ENCODE data around the gene MFAP3L.

MFAP3L gene

DNA sequence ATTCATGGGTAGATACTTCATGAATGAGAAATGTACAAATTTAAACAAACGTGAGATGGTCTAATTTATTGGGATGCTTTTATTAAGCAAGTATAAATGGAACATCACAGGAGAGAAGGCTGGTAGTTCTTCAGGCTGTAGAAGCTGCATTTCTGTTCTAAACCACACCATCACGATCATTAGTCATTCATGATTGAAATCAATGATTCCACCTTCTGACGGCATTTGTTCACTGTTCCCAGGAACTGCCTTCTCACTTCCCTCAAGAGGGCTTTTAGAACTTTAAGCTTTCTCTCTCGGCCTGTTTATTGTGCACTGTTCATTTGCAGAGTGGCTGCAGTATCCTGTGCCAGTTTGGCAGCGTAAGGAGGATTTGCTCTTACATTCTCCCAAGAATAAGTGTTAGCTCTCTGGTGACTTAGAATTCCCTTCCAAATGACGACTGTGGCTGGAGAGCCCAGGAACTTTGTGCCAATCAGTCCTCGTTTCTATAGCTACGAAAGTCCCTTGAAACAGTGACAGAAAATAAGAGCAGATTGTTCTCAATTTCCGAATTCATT is 54.7 kb downstream of the MFAP3L start:
- Histone ChIP-seq H3K27me3 (ENCODE audit: control insufficient read depth, insufficient read depth, low read length) (no peaks in the 10 kb centered on the region), H3K36me3 (ENCODE audit: control insufficient read depth, insufficient read depth, low read length) (no peaks in the 10 kb centered on the region), H3K27ac (ENCODE audit: low read length) (no peak overlapping the region), H3K4me1 (ENCODE audit: control insufficient read depth, insufficient read depth, low read length) (peaks cover 2% of the 10 kb centered on the region; the same call in 1 of the 2 replicates), H3K4me3 (ENCODE audit: low read length) (no peak overlapping the region), H3K9me3 (ENCODE audit: control insufficient read depth, insufficient read depth, low read length) (no peaks in the 10 kb centered on the region)
- no peak for DNase-seq (ENCODE audit: low read depth, low spot score)
- no CpG with 5 or more reads among the region's 9 CpGs for WGBS (ENCODE audit: insufficient coverage, insufficient read length)

DNA sequence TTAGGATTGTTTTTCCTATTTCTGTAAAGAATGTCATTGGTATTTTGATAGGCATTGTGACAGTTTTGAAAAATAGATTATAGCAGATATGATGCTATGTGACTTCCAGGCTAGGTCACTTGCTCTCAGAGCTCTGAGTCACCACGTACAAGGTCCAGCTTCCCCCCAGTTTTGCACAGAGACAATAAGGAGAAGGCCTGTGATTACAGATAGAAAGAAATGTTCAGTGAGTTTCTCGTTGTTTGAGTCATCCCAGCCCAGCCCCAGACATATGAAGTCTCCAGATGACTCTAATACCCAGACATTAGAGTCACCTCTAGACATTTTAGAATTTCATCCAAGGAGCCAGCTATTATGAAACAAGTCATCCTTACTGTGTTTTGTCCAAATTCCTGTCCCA is 57.2 kb downstream of the MFAP3L start:
- no peak for DNase-seq (ENCODE audit: low read depth, low spot score)
- no peaks in the 10 kb centered on the region for H3K4me1 ChIP-seq (ENCODE audit: control insufficient read depth, insufficient read depth, low read length)
- no peak overlapping the region for H3K27ac ChIP-seq (ENCODE audit: low read length)
- no peaks in the 10 kb centered on the region for H3K9me3 ChIP-seq (ENCODE audit: control insufficient read depth, insufficient read depth, low read length)
- H3K27me3 ChIP-seq (ENCODE audit: control insufficient read depth, insufficient read depth, low read length), result no peaks in the 10 kb centered on the region
- no peak overlapping the region for H3K4me3 ChIP-seq (ENCODE audit: low read length)
- no peaks in the 10 kb centered on the region for H3K36me3 ChIP-seq (ENCODE audit: control insufficient read depth, insufficient read depth, low read length)
- WGBS (ENCODE audit: insufficient coverage, insufficient read length), result no CpG with 5 or more reads among the region's 2 CpGs

DNA sequence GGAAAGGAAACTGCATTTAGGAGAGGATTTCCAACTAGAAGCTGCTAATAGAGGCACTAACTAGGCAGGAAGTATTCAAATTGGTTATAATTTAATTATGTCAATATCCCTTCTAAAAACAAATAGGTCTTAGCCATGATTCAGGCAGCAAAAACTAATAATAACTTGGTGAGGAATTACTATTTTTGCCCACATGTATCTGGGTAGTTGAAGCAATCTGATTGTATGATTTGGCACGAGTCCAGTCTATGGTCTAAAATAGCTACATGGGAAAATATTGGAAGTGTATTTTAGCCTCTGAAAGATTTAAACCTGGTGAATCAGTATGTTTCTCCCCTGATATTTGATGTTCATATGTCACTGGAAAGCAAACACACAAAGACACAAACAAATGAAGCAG is 62.2 kb downstream of the MFAP3L start:
- H3K27me3 ChIP-seq (ENCODE audit: control insufficient read depth, insufficient read depth, low read length), result no peaks in the 10 kb centered on the region
- H3K9me3 ChIP-seq (ENCODE audit: control insufficient read depth, insufficient read depth, low read length), result no peaks in the 10 kb centered on the region
- no peaks in the 10 kb centered on the region for H3K36me3 ChIP-seq (ENCODE audit: control insufficient read depth, insufficient read depth, low read length)
- H3K4me1 ChIP-seq (ENCODE audit: control insufficient read depth, insufficient read depth, low read length), result no peaks in the 10 kb centered on the region
- no peak overlapping the region for H3K27ac ChIP-seq (ENCODE audit: low read length)
- DNase-seq (ENCODE audit: low read depth, low spot score), result no peak
- no peak overlapping the region for H3K4me3 ChIP-seq (ENCODE audit: low read length)
- WGBS (ENCODE audit: insufficient coverage, insufficient read length), result no CpG with 5 or more reads among the region's 1 CpG

DNA sequence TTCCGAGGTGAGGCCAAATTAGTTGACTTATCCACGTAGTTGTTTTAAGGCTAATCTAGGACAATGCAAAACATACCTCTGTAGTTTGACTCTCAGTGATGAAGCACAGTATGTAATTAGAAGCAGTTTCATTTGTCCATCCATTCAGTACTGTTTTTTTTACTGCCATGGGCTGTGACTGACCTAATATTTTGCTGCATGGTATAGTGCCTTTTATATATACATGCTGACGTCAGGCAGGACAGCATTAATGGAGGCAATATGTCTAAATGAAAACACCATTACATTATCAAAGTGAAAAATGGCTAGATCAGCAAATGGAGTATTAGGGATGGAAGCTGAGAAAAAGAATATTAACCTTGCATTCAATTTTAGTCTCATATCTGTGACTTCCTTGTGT is 66.9 kb downstream of the MFAP3L start:
- WGBS (ENCODE audit: insufficient coverage, insufficient read length), result no CpG with 5 or more reads among the region's 3 CpGs

DNA sequence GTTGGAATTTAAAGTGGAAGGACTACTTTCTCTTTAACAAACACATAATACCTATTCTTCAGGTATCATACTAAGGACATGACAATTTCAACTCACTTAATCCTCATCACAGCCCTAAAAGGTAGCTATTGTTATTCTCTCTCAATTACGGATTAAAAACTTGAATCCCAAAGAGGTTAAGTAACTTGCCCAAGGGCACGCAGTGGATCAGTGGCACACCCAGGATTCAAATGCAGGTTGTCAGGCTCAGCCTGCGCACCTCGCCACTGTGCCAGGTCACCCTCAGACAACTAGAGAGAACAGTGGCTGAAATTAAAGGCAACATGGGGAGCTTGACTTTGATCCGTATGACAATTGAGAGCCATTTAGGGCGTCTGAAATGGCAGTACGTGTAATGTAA is 67.6 kb downstream of the MFAP3L start:
- Histone ChIP-seq H3K9me3 (ENCODE audit: control insufficient read depth, insufficient read depth, low read length) (no peaks in the 10 kb centered on the region), H3K36me3 (ENCODE audit: control insufficient read depth, insufficient read depth, low read length) (no peaks in the 10 kb centered on the region), H3K4me3 (ENCODE audit: low read length) (no peak overlapping the region), H3K4me1 (ENCODE audit: control insufficient read depth, insufficient read depth, low read length) (no peaks in the 10 kb centered on the region), H3K27ac (ENCODE audit: low read length) (no peak overlapping the region), H3K27me3 (ENCODE audit: control insufficient read depth, insufficient read depth, low read length) (no peaks in the 10 kb centered on the region)
- no CpG with 5 or more reads among the region's 7 CpGs for WGBS (ENCODE audit: insufficient coverage, insufficient read length)
- no peak for DNase-seq (ENCODE audit: low read depth, low spot score)

More for the DNA sequence above, 66.9 kb downstream of the MFAP3L start:
- no peak for DNase-seq (ENCODE audit: low read depth, low spot score)
- H3K36me3 ChIP-seq (ENCODE audit: control insufficient read depth, insufficient read depth, low read length), result no peaks in the 10 kb centered on the region
- no peak overlapping the region for H3K27ac ChIP-seq (ENCODE audit: low read length)
- no peaks in the 10 kb centered on the region for H3K27me3 ChIP-seq (ENCODE audit: control insufficient read depth, insufficient read depth, low read length)
- H3K9me3 ChIP-seq (ENCODE audit: control insufficient read depth, insufficient read depth, low read length), result no peaks in the 10 kb centered on the region
- no peak overlapping the region for H3K4me3 ChIP-seq (ENCODE audit: low read length)
- no peaks in the 10 kb centered on the region for H3K4me1 ChIP-seq (ENCODE audit: control insufficient read depth, insufficient read depth, low read length)

DNA sequence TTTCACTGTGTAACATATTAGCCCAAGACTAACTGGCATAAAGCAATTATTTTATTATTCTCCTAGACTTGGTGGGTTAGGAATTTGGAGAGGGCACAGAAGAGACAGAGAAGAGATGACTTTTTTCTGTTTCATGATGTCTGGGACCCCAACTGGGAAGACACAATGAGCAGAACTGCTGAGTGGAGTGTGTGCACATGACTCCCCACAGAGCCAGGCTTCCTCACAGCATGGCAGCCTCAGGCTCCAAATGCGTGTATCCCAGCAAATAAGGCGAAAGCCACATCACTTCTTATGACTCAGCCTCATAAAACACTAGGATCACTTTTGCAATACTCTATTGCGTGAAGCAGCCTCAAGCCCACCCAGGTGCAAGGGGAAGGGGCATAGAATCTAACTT is 68.4 kb downstream of the MFAP3L start:
- H3K9me3 ChIP-seq (ENCODE audit: control insufficient read depth, insufficient read depth, low read length), result no peaks in the 10 kb centered on the region
- H3K36me3 ChIP-seq (ENCODE audit: control insufficient read depth, insufficient read depth, low read length), result no peaks in the 10 kb centered on the region
- no peak for DNase-seq (ENCODE audit: low read depth, low spot score)
- WGBS (ENCODE audit: insufficient coverage, insufficient read length), result no CpG with 5 or more reads among the region's 3 CpGs
- H3K4me1 ChIP-seq (ENCODE audit: control insufficient read depth, insufficient read depth, low read length), result no peaks in the 10 kb centered on the region
- no peak overlapping the region for H3K27ac ChIP-seq (ENCODE audit: low read length)
- H3K27me3 ChIP-seq (ENCODE audit: control insufficient read depth, insufficient read depth, low read length), result no peaks in the 10 kb centered on the region
- no peak overlapping the region for H3K4me3 ChIP-seq (ENCODE audit: low read length)

DNA sequence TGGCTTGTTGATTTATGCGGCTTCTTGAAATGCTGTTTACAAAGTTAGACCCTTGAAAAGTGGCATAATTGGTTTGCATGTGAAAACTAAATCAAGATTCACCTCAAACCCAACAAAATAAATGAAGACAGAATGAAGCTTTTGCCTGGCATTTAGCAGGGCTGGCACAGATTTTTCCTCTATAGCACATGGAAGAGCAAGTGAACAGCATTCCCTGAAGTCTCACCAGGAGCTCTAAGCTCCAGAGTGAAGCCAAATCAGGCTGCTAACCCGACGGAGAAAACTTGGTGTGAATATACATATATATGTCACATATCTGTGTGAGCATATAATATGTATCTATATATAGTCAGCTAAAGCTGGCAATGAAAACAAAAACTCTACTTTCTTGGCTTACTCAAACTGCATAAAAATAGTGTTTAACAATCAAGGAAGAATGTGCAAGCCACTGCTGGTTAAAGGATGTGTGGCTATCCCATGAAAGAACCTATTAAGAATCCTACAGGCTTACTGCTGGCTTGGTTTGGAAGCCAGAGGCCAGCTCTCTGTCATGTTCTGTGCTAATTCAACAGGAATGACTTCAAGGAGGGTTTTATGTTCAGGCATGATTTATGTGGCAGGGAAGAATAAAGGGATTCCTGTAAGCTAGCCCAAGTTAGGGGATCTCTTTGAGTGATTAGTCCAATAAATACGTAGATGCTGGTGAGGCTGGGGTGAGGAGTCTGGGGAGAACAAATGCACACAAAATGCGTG is 69.9 kb downstream of the MFAP3L start:
- DNase-seq (ENCODE audit: low read depth, low spot score), result no peak
- Histone ChIP-seq H3K9me3 (ENCODE audit: control insufficient read depth, insufficient read depth, low read length) (no peaks in the 10 kb centered on the region), H3K36me3 (ENCODE audit: control insufficient read depth, insufficient read depth, low read length) (no peaks in the 10 kb centered on the region), H3K4me1 (ENCODE audit: control insufficient read depth, insufficient read depth, low read length) (no peaks in the 10 kb centered on the region), H3K4me3 (ENCODE audit: low read length) (no peak overlapping the region), H3K27ac (ENCODE audit: low read length) (no peak overlapping the region), H3K27me3 (ENCODE audit: control insufficient read depth, insufficient read depth, low read length) (no peaks in the 10 kb centered on the region)
- no CpG with 5 or more reads among the region's 5 CpGs for WGBS (ENCODE audit: insufficient coverage, insufficient read length)

DNA sequence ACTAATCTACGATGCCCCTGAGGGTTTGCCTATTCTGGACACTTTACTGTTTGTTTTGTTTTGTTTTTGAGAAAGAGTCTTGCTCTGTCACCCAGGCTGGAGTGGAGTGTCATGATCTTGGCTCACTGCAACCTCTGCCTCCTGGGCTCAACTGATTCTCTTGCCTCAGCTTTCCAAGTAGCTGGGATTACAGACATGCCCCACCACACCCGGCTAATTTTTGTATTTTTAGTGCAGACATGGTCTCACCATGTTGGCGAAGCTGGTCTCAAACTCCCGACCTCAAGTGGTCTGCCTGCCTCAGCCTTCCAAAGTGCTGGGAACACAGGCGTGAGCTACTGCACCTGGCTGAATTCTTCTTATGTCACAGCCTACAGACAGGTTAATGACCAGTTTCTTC is 70.7 kb downstream of the MFAP3L start:
- no peaks in the 10 kb centered on the region for H3K9me3 ChIP-seq (ENCODE audit: control insufficient read depth, insufficient read depth, low read length)
- no peak for DNase-seq (ENCODE audit: low read depth, low spot score)
- WGBS (ENCODE audit: insufficient coverage, insufficient read length), result no CpG with 5 or more reads among the region's 5 CpGs
- no peaks in the 10 kb centered on the region for H3K27me3 ChIP-seq (ENCODE audit: control insufficient read depth, insufficient read depth, low read length)
- H3K36me3 ChIP-seq (ENCODE audit: control insufficient read depth, insufficient read depth, low read length), result no peaks in the 10 kb centered on the region
- H3K27ac ChIP-seq (ENCODE audit: low read length), result no peak overlapping the region
- no peak overlapping the region for H3K4me3 ChIP-seq (ENCODE audit: low read length)
- H3K4me1 ChIP-seq (ENCODE audit: control insufficient read depth, insufficient read depth, low read length), result no peaks in the 10 kb centered on the region

DNA sequence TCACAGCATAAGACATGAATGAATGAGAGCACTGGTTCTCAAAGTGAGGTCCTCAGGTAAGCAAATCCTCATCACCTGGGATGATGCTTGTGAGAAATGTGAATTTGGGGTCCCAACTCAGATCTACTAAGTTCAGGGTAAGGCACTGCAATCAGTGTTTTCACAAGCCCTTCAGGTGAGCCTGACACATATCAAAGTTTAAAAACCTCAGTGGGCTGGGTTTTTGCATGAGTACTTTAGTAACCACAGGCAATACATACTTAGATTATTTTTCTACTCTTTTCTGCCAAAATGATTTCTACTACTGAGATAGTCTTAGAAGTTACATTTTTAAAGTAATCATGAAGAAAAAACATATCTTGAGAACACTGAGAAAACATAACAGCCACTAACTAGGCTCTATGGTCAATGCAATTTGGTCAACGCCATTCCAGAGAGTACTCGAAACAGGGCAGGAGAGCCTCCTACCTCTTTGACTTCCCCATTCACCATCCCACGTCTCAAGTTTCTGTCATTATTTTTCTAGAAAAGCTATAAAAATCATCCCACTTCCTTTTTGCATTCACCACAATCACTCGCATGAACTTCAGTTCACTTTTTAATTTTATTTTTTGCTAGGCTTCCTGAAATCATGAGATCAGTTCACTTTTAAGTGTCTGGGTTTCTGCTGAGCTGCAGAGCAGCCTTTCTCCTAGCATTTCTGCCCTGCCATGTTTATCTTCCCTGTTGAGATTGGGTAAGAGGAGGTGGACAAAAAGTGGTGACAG is 73.8 kb downstream of the MFAP3L start:
- no peak for DNase-seq (ENCODE audit: low read depth, low spot score)
- H3K27ac ChIP-seq (ENCODE audit: low read length), result no peak overlapping the region
- no peak overlapping the region for H3K4me3 ChIP-seq (ENCODE audit: low read length)
- no CpG with 5 or more reads among the region's 4 CpGs for WGBS (ENCODE audit: insufficient coverage, insufficient read length)
- no peaks in the 10 kb centered on the region for H3K36me3 ChIP-seq (ENCODE audit: control insufficient read depth, insufficient read depth, low read length)
- no peaks in the 10 kb centered on the region for H3K9me3 ChIP-seq (ENCODE audit: control insufficient read depth, insufficient read depth, low read length)
- no peaks in the 10 kb centered on the region for H3K4me1 ChIP-seq (ENCODE audit: control insufficient read depth, insufficient read depth, low read length)
- H3K27me3 ChIP-seq (ENCODE audit: control insufficient read depth, insufficient read depth, low read length), result no peaks in the 10 kb centered on the region

DNA sequence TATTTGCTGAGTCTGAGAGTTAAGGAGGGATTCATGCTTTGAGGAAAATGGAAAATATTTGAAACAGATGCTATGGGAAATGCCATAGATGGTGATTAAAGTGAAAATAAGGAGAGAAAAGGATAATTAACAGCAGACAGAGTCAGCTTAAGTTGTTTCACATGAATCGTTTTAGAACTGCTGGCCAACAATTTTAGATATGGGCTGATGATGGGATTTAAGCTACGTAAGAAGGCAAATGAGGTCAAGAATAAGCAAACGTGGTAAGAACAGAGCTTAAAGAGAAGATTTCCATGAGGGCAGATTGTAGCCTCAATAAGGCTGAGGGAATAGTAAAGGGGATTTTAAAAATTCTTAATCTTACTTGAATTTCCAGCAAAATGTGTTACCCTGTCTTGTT is 77.9 kb downstream of the MFAP3L start:
- WGBS (ENCODE audit: insufficient coverage, insufficient read length), result no CpG with 5 or more reads among the region's 3 CpGs
- DNase-seq (ENCODE audit: low read depth, low spot score), result no peak
- 0 out of 2 replicates have a peak, but pooled peaks cover 3% of the 10 kb centered on the region for H3K4me1 ChIP-seq (ENCODE audit: control insufficient read depth, insufficient read depth, low read length)

More for the DNA sequence above, 77.9 kb downstream of the MFAP3L start:
- Histone ChIP-seq H3K27ac (ENCODE audit: low read length) (no peak overlapping the region), H3K4me3 (ENCODE audit: low read length) (no peak overlapping the region), H3K9me3 (ENCODE audit: control insufficient read depth, insufficient read depth, low read length) (no peaks in the 10 kb centered on the region), H3K36me3 (ENCODE audit: control insufficient read depth, insufficient read depth, low read length) (no peaks in the 10 kb centered on the region), H3K27me3 (ENCODE audit: control insufficient read depth, insufficient read depth, low read length) (no peaks in the 10 kb centered on the region)

All from iPS DF 6.9 (cell line).